HG02870 (cell line): ENCODE data around the gene C7orf57.
"Not testable (repeated sequence)": the region's sequence is repeated elsewhere in the genome, so short reads cannot be mapped to it uniquely, and the experiment has no call there.

ENCODE experiments used
- ATAC-seq: cut with Tn5 transposase; IDR thresholded peaks from one replicate; pipeline ENCODE4 v1.9.1; 2021; ENCODE audit warnings: mild to moderate bottlenecking, moderate library complexity; ENCODE audit not compliant: unreplicated experiment

The C7orf57 gene

GRCh38 chr7:48033922-48034321, 1.4 kb upstream of the C7orf57 start:
- no peak for ATAC-seq

GRCh38 chr7:48035967-48036478, 680 bp downstream of the C7orf57 start:
- ATAC-seq, result no peak

DNA sequence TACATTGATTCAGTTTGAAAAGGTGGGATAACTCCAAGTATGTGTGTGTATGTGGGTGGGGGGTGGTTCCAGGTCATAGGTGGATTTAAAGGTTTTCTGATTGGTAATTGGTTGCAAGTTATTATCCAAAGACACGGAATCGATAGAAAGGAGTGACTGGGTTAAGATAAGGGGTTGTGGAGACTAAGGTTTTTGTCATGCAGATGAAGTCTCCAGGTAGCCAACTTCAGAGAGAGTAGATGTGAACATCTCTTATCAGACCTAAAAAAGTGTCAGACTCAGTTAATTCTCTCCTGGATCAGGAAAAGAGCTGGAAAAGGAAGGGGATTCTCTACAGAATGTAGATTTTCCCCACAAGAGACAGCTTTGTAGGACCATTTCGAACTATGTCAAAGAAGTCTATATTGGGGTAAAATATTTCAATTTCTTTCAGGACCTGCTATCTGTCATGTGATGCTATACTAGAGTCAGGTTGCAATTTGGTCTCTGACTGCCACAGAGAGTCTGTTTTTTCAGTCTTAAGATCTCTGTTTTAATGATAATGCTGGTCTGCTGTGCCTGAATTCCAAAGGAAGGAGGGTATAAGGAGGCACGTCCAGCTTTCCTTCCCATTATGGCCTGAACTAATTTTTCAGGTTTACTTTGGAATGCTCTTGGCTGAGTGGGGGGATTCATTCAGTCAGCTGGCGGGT, 3.6 kb downstream of the C7orf57 start:
- ATAC-seq, result no peak

GRCh38 chr7:48040944-48041652, 5.8 kb downstream of the C7orf57 start:
- ATAC-seq, result no peak

DNA sequence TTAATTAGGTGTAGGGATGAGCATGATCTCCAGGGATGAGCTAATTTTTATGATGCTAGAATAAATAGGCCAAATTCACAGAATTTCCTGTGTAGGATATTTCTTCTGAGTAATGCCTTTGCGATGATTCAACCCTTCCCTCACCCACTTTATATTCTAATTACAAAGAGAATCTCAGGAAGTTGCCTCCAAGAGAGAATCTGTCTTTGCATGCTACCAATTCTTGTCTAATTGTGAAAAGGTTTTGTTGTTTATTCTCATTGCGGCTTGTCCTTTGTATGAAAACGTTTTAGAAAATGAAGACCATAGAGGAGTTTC, 6.3 kb downstream of the C7orf57 start:
- ATAC-seq, result no peak

- ATAC-seq, result no peak
These were observed 6.9 kb downstream of the C7orf57 start for GRCh38 chr7:48042216-48042615.

GRCh38 chr7:48042636-48043035, 7.3 kb downstream of the C7orf57 start:
- no peak for ATAC-seq

- ATAC-seq, result no peak
These were observed 9.9 kb downstream of the C7orf57 start for GRCh38 chr7:48045195-48045765.

GRCh38 chr7:48046458-48046857, 11.1 kb downstream of the C7orf57 start:
- ATAC-seq, result no peak

DNA sequence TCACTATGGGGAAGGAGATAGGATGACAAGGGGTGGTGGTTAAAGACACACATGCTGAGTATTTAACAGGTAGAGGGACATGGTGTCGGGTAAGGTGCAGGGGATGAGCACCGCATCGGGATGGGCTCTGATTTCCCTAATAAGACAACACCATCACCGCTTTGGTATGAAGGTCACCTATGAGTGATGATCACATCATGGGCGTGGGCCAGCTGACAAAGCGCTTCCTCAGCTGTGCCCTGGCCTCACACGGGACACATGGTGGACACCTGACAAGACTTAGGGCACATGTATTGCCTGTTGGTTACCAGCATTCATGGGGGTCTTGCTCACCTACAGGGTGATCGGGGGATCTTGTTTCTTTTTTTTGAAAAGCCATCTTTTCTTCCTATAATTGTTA, 12.8 kb downstream of the C7orf57 start:
- no peak for ATAC-seq

GRCh38 chr7:48049850-48050249, 14.5 kb downstream of the C7orf57 start:
- no peak for ATAC-seq

DNA sequence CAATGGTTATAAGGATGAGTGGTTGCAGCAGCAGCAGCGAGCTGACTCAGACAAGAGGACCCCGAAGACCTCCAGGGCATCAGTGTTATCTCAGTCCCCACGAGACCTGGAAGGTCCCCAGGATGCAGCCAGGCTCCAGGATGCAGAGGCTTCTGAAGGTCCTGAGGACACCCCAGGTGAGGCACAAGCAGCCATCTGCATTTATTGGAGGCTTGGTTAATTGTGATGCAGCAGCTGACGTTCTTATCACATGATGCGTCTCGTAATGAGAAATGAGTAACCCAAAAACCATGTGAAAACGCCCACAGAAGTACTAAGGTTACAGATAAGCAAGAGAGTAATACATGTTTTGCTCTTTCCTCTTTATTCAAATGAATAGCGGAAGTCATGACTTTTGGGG, 17.4 kb downstream of the C7orf57 start:
- ATAC-seq, result peak; percentile 98

- ATAC-seq, result no peak
These were observed 18.4 kb downstream of the C7orf57 start for GRCh38 chr7:48053736-48054135.

DNA sequence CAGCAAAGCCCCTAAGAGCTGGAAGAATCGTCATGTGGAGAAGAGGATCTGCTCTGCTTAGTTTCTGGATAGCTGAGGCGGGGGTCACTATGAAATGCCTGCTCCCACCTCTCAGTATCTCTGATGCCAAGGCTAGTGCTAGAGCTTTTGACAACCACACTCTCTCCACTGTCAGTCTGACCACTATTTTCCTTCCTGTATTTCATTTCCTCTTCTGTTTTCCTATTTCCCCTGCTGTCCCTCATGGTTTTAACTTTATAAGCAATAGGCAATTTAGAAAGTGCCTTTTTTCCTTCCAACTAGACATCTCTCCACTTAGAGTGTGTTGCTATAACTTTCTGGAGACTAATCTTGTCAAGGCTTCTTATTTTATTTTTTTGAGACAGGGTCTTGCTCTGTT, 23.6 kb downstream of the C7orf57 start:
- no peak for ATAC-seq

- no peak for ATAC-seq
These were observed 24.4 kb downstream of the C7orf57 start for GRCh38 chr7:48059706-48060105.

DNA sequence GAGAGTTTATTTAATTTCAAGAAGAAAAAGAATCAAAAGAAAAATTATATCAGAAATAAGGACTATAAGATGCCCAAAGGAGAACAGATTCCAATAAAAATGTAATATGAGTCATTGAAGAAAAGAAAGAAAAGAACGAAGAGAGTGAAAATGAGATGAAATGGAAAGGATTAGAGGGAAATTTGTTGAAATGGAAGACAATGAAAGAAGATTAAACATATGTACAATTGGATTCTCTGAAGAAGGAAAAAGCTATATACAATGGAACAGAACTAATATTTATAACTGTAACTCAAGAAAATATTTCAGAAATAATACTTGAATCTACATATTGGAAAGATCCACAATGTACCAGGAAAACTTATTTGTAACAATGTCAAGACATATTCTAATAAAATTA, 28.6 kb downstream of the C7orf57 start:
- ATAC-seq, result no peak

- no peak for ATAC-seq
These were observed 32.1 kb downstream of the C7orf57 start for GRCh38 chr7:48067475-48067874.

- ATAC-seq, result no peak
These were observed 38.9 kb downstream of the C7orf57 start for GRCh38 chr7:48074204-48074654.

GRCh38 chr7:48077423-48077822, 42.1 kb downstream of the C7orf57 start:
- no peak for ATAC-seq

GRCh38 chr7:48078470-48078869, 43.1 kb downstream of the C7orf57 start:
- ATAC-seq, result no peak

DNA sequence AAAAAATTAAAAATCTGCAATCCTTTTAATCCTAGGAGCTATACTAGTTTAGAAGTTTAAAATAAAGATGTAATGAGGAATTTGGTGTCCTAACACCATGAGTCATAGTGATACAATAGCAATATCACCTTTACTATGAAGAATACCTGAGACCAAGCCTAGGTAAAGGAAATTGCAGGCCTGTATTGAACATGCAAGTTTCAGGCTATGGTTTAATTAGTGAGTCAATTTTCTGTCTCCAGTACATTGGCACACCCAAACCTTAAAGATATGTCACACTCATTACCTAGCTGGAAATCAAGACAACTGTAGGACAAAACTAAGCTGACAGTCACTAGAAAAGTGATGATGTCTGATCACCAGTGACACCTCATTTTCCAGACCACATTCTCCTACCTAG, 47.0 kb downstream of the C7orf57 start:
- ATAC-seq, result not testable (repeated sequence)
